ENCODE results near the gene MPV17L2. TPM values are rescaled to one million over a fixed set of nuclear protein-coding genes. Genes with fewer than 3 reads are reported as not detected.

The MPV17L2 gene
- total and polyA plus RNA-seq, 4 donors, result 3.6 to 28.0 (median 14.1) TPM

GRCh38 chr19:18218159-18218558 lies 25.1 kb downstream of the MPV17L2 start:
- Histone ChIP-seq H3K27me3 (ENCODE audit: control insufficient read depth in 4 of 4, insufficient read depth in 4 of 4, low read length in 3 of 4) (no peaks in the 10 kb centered on the region), H3K9ac (ENCODE audit: low read depth in 1 of 2, low read length in 2 of 2) (no peak overlapping the region), H3K4me1 (ENCODE audit: control insufficient read depth in 4 of 4, insufficient read depth in 4 of 4, low read length in 3 of 4) (no peaks in the 10 kb centered on the region), H3K36me3 (ENCODE audit: control insufficient read depth in 4 of 4, insufficient read depth in 3 of 4, low read depth in 1 of 4, low read length in 3 of 4) (no peaks in the 10 kb centered on the region), H3K9me3 (ENCODE audit: control insufficient read depth in 4 of 4, low read length in 3 of 4) (no peaks in the 10 kb centered on the region), H3K27ac (ENCODE audit: low read depth in 1 of 2, low read length in 2 of 2) (no peak overlapping the region), H3K4me3 (ENCODE audit: low read depth in 1 of 3, low read length in 3 of 3) (no peak overlapping the region)
- 90% methylated on average over 17 of the region's 17 CpGs for WGBS
- no peak for TF ChIP-seq NR2F2 (IDR thresholded peaks at IDR 0.05)
- TF ChIP-seq, protein P1, sequence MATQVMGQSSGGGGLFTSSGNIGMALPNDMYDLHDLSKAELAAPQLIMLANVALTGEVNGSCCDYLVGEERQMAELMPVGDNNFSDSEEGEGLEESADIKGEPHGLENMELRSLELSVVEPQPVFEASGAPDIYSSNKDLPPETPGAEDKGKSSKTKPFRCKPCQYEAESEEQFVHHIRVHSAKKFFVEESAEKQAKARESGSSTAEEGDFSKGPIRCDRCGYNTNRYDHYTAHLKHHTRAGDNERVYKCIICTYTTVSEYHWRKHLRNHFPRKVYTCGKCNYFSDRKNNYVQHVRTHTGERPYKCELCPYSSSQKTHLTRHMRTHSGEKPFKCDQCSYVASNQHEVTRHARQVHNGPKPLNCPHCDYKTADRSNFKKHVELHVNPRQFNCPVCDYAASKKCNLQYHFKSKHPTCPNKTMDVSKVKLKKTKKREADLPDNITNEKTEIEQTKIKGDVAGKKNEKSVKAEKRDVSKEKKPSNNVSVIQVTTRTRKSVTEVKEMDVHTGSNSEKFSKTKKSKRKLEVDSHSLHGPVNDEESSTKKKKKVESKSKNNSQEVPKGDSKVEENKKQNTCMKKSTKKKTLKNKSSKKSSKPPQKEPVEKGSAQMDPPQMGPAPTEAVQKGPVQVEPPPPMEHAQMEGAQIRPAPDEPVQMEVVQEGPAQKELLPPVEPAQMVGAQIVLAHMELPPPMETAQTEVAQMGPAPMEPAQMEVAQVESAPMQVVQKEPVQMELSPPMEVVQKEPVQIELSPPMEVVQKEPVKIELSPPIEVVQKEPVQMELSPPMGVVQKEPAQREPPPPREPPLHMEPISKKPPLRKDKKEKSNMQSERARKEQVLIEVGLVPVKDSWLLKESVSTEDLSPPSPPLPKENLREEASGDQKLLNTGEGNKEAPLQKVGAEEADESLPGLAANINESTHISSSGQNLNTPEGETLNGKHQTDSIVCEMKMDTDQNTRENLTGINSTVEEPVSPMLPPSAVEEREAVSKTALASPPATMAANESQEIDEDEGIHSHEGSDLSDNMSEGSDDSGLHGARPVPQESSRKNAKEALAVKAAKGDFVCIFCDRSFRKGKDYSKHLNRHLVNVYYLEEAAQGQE (IDR thresholded peaks at IDR 0.05), result no peak
- no peak for TF ChIP-seq SP1 (IDR thresholded peaks at IDR 0.05)
- DNase-seq (ENCODE audit: low spot score), result no peak

- TF ChIP-seq TAF1 (conservative IDR thresholded peaks at IDR 0.05), result no peak
- no peak for TF ChIP-seq JUND (IDR thresholded peaks at IDR 0.05)
- TF ChIP-seq HNF4G (IDR thresholded peaks at IDR 0.05), result no peak
- TF ChIP-seq GABPA (IDR thresholded peaks at IDR 0.05 in 1 of 2, conservative IDR thresholded peaks at IDR 0.05 in 1 of 2), result no peak
- TF ChIP-seq, protein P2, sequence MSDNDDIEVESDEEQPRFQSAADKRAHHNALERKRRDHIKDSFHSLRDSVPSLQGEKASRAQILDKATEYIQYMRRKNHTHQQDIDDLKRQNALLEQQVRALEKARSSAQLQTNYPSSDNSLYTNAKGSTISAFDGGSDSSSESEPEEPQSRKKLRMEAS (IDR thresholded peaks at IDR 0.05), result no peak
- no peak for TF ChIP-seq SP1 (IDR thresholded peaks at IDR 0.05)
- no peak for TF ChIP-seq NR2F2 (IDR thresholded peaks at IDR 0.05)
- TF ChIP-seq, protein P3, sequence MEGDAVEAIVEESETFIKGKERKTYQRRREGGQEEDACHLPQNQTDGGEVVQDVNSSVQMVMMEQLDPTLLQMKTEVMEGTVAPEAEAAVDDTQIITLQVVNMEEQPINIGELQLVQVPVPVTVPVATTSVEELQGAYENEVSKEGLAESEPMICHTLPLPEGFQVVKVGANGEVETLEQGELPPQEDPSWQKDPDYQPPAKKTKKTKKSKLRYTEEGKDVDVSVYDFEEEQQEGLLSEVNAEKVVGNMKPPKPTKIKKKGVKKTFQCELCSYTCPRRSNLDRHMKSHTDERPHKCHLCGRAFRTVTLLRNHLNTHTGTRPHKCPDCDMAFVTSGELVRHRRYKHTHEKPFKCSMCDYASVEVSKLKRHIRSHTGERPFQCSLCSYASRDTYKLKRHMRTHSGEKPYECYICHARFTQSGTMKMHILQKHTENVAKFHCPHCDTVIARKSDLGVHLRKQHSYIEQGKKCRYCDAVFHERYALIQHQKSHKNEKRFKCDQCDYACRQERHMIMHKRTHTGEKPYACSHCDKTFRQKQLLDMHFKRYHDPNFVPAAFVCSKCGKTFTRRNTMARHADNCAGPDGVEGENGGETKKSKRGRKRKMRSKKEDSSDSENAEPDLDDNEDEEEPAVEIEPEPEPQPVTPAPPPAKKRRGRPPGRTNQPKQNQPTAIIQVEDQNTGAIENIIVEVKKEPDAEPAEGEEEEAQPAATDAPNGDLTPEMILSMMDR (IDR thresholded peaks at IDR 0.05; ENCODE audit: low read depth, low read length, missing input control), result no peak
- TF ChIP-seq HNF4A (conservative IDR thresholded peaks at IDR 0.05), result no peak
- no peak for TF ChIP-seq FOXA1 (IDR thresholded peaks at IDR 0.05)
- TF ChIP-seq EGR1 (IDR thresholded peaks at IDR 0.05; ENCODE audit: low read depth in 2 of 2), result no peak
- TF ChIP-seq RXRA (IDR thresholded peaks at IDR 0.05), result no peak
- TF ChIP-seq, protein P4, sequence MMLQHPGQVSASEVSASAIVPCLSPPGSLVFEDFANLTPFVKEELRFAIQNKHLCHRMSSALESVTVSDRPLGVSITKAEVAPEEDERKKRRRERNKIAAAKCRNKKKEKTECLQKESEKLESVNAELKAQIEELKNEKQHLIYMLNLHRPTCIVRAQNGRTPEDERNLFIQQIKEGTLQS (IDR thresholded peaks at IDR 0.05), result no peak
- TF ChIP-seq, protein P1 (IDR thresholded peaks at IDR 0.05), result no peak
- no peak for TF ChIP-seq YY1 (IDR thresholded peaks at IDR 0.05)
- no peak for TF ChIP-seq FOXA2 (IDR thresholded peaks at IDR 0.05)
- no peak for TF ChIP-seq RAD21 (IDR thresholded peaks at IDR 0.05)
- TF ChIP-seq, protein P5, sequence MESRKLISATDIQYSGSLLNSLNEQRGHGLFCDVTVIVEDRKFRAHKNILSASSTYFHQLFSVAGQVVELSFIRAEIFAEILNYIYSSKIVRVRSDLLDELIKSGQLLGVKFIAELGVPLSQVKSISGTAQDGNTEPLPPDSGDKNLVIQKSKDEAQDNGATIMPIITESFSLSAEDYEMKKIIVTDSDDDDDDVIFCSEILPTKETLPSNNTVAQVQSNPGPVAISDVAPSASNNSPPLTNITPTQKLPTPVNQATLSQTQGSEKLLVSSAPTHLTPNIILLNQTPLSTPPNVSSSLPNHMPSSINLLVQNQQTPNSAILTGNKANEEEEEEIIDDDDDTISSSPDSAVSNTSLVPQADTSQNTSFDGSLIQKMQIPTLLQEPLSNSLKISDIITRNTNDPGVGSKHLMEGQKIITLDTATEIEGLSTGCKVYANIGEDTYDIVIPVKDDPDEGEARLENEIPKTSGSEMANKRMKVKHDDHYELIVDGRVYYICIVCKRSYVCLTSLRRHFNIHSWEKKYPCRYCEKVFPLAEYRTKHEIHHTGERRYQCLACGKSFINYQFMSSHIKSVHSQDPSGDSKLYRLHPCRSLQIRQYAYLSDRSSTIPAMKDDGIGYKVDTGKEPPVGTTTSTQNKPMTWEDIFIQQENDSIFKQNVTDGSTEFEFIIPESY (IDR thresholded peaks at IDR 0.05), result no peak
- Histone ChIP-seq H3K36me3 (ENCODE audit: control insufficient read depth in 4 of 4, insufficient read depth in 3 of 4, low read depth in 1 of 4, low read length in 3 of 4) (no peaks in the 10 kb centered on the region), H3K27ac (ENCODE audit: low read depth in 1 of 2, low read length in 2 of 2) (no peak overlapping the region), H3K27me3 (ENCODE audit: control insufficient read depth in 4 of 4, insufficient read depth in 4 of 4, low read length in 3 of 4) (no peaks in the 10 kb centered on the region), H3K9me3 (ENCODE audit: control insufficient read depth in 4 of 4, low read length in 3 of 4) (no peaks in the 10 kb centered on the region), H3K9ac (ENCODE audit: low read depth in 1 of 2, low read length in 2 of 2) (no peak overlapping the region), H3K4me1 (ENCODE audit: control insufficient read depth in 4 of 4, insufficient read depth in 4 of 4, low read length in 3 of 4) (no peaks in the 10 kb centered on the region), H3K4me3 (ENCODE audit: low read depth in 1 of 3, low read length in 3 of 3) (no peak overlapping the region)
- WGBS, result 91% methylated on average over 3 of the region's 3 CpGs
- no peak for DNase-seq (ENCODE audit: low spot score)
Measured at GRCh38 chr19:18218600-18218999, 25.6 kb downstream of the MPV17L2 start.
